ENCODE data around the gene SECISBP2. TPM values are rescaled to one million over a fixed set of nuclear protein-coding genes. Genes with fewer than 3 reads are reported as not detected.

The SECISBP2 gene
- total and polyA plus RNA-seq, 2 of the 13 experiments (the other 11 are each of a cell fraction or from before 2014, with no cell fraction given) = 32.4 to 38.0 TPM

- TF ChIP-seq HNF1A (IDR thresholded peaks at IDR 0.05; ENCODE audit: low read depth) (no peak), HNF1A (CRISPR knock-in tag; IDR thresholded peaks at IDR 0.05; ENCODE audit: borderline replicate concordance) (0 out of 2 replicates have a peak, but pooled peaks have one; percentile 22), ZNF687 (CRISPR knock-in tag; IDR thresholded peaks at IDR 0.05) (0 out of 2 replicates have a peak, but pooled peaks have one; percentile 19)
Measured at GRCh38 chr9:89323390-89323789, 5.1 kb downstream of the SECISBP2 start (continued).

GRCh38 chr9:89325733-89326132 lies 7.4 kb downstream of the SECISBP2 start:
- H3K4me2 ChIP-seq (ENCODE audit: low read depth, low read length) = no peak overlapping the region
- peaks cover 4 to 32% of the 10 kb centered on the region in 2 experiments; a peak in 4 of 5 replicates for H3K36me3 ChIP-seq (replicated peaks in 1 of 2; ENCODE audit: control insufficient read depth in 1 of 2, insufficient read depth in 2 of 2, low read length in 2 of 2)
- ATAC-seq (no peak), FAIRE-seq (no peak), DNase-seq (ENCODE audit: low spot score) (no peak)
- in situ Hi-C loops (cut with HindIII; ENCODE audit: extremely low pct_ligation_motif_present, low pct_unique_long_range_greater_than_20kb) (no loop called here), intact Hi-C loops (cut with micrococcal nuclease; ENCODE audit: unreplicated experiment) (no loop called here)
- peaks cover 36% of the 10 kb centered on the region for H3K79me2 ChIP-seq (ENCODE audit: insufficient read depth, low read length)
- no peaks in the 10 kb centered on the region for H4K20me1 ChIP-seq (ENCODE audit: insufficient read depth, low read length)
- H3K27me3 ChIP-seq (ENCODE audit: control insufficient read depth in 1 of 2, insufficient read depth in 2 of 2, low read length in 2 of 2) = no peaks in the 10 kb centered on the region
- ChIA-PET POLR2A (no interaction called here), CTCF (ENCODE audit: low intra/inter-chr PET ratio, low total read pairs) (no interaction called here)
- H3K9me3 ChIP-seq (ENCODE audit: low read length) = no peaks in the 10 kb centered on the region
- TF ChIP-seq KAT7 (CRISPR knock-in tag; IDR thresholded peaks at IDR 0.05; ENCODE audit: borderline replicate concordance) = no peak
- TF ChIP-seq DNMT1 (CRISPR knock-in tag; IDR thresholded peaks at IDR 0.05) = no peak
- TF ChIP-seq MAFF (IDR thresholded peaks at IDR 0.05; ENCODE audit: low read depth, low read length) = peak; percentile 65
- peak in 1 of 2 experiments; percentile 81; a peak in 3 of 4 replicates for TF ChIP-seq MAFK (conservative IDR thresholded peaks at IDR 0.05 in 1 of 2, IDR thresholded peaks at IDR 0.05 in 1 of 2; ENCODE audit: low read length in 2 of 2)
- no peak for TF ChIP-seq ZNF280D (CRISPR knock-in tag; IDR thresholded peaks at IDR 0.05)
- no peak overlapping the region for H3K9ac ChIP-seq (ENCODE audit: insufficient read depth, low read depth, low read length)
- 99% methylated on average over 3 of the region's 3 CpGs for WGBS (ENCODE audit: low lambda C conversion rate)
- H3K4me1 ChIP-seq (ENCODE audit: insufficient read depth, low read length) = peaks cover 28% of the 10 kb centered on the region
- no peak overlapping the region for H2AFZ ChIP-seq (ENCODE audit: low read length)
- BruUV-seq (replicated peaks) = no TSS peak
- H3K4me3 ChIP-seq (replicated peaks in 1 of 3; ENCODE audit: insufficient read depth in 1 of 3, low read depth in 2 of 3, low read length in 3 of 3) = no peak overlapping the region
- no peak overlapping the region for H3K27ac ChIP-seq (ENCODE audit: extremely low read length, insufficient read depth, low read length)
